Amniotic epithelial cell (primary cell): ENCODE results near the gene NHERF2.
A peak's percentile ranks its signal among the peaks of the same experiment; 100 is the strongest.
"Not testable (repeated sequence)": the region's sequence is repeated elsewhere in the genome, so short reads cannot be mapped to it uniquely, and the experiment has no call there.

Experiments used
- DNase-seq: peaks from one replicate; pipeline ENCODE4 v3.0.0-alpha.2; 2010; ENCODE audit warnings: low read depth

The NHERF2 gene

GRCh38 chr16:2007081-2007836 lies 19.4 kb upstream of the NHERF2 start:
- no peak for DNase-seq

- peak; percentile 92 for DNase-seq
These were observed 18.6 kb upstream of the NHERF2 start for GRCh38 chr16:2008009-2008526.

GRCh38 chr16:2008631-2009163 lies 18.0 kb upstream of the NHERF2 start:
- DNase-seq = peak; percentile 65

- no peak for DNase-seq
These were observed 17.5 kb upstream of the NHERF2 start for GRCh38 chr16:2009164-2009711.

- peak; percentile 79 for DNase-seq
These were observed 16.8 kb upstream of the NHERF2 start, which contains the start of gene ZNF598 for GRCh38 chr16:2009791-2010510. TSS of gene ZNF598 (minus strand) at chr16:2009821.

- DNase-seq = not testable (repeated sequence)
These were observed 15.0 kb upstream of the NHERF2 start for GRCh38 chr16:2011726-2012125.

GRCh38 chr16:2013527-2013926 lies 13.2 kb upstream of the NHERF2 start:
- no peak for DNase-seq

GRCh38 chr16:2015117-2015946 lies 11.4 kb upstream of the NHERF2 start:
- DNase-seq = peak; percentile 55

- no peak for DNase-seq
These were observed 10.8 kb upstream of the NHERF2 start for GRCh38 chr16:2015947-2016208.

GRCh38 chr16:2016407-2016922 lies 10.2 kb upstream of the NHERF2 start:
- DNase-seq = no peak

GRCh38 chr16:2019518-2019920 lies 7.2 kb upstream of the NHERF2 start, which contains the start of gene NPW:
TSS of gene NPW (plus strand) at chr16:2019785.
- DNase-seq = no peak

- DNase-seq = no peak
These were observed 6.5 kb upstream of the NHERF2 start for GRCh38 chr16:2019921-2020831.

- peak; percentile 63 for DNase-seq
These were observed 4.0 kb upstream of the NHERF2 start for GRCh38 chr16:2022723-2023091.

- DNase-seq = peak; percentile 72
These were observed 3.3 kb upstream of the NHERF2 start for GRCh38 chr16:2023092-2024031.

GRCh38 chr16:2024032-2024420 lies 2.7 kb upstream of the NHERF2 start:
- DNase-seq = no peak

GRCh38 chr16:2025251-2025650 lies 1.5 kb upstream of the NHERF2 start:
- no peak for DNase-seq

- DNase-seq = no peak
These were observed 733 bp upstream of the NHERF2 start for GRCh38 chr16:2025878-2026460.

- no peak for DNase-seq
These were observed 615 bp downstream of the NHERF2 start for GRCh38 chr16:2027024-2028010.
